SK-N-SH (cell line): ENCODE data around the gene BTNL8. TPM values are rescaled to one million over a fixed set of nuclear protein-coding genes. Genes with fewer than 3 reads are reported as not detected.

Experiments used
- CTCF ChIA-PET: fragments of 300-600, 350-600 bp; formaldehyde crosslinking; extraction: SDS; loops from one replicate; lab custom pipeline; 2021; lab: Yijun Ruan, JAX
- POLR2A ChIA-PET: fragments of 350-600 bp; sonication (Branson Sonifier 250); formaldehyde crosslinking; extraction: SDS; loops from one replicate; lab custom pipeline; 2020; ENCODE audit warnings: antibody characterized with exemption, inconsistent platforms; lab: Yijun Ruan, JAX
- DNase-seq: peaks from one replicate; pipeline ENCODE4 v3.0.0; 2012
- H2AFZ ChIP-seq: fragments of 200-600 bp; sonication (generic); 2 replicates; pipeline ENCODE4 v1.8.1; 2016; ENCODE audit warnings: antibody characterized with exemption, mild to moderate bottlenecking, low read depth
- H3F3A ChIP-seq: fragments of 200-600 bp; sonication (generic); replicated peaks from 2 replicates; pipeline ENCODE3; 2016; ENCODE audit warnings: antibody characterized with exemption, mild to moderate bottlenecking; ENCODE audit not compliant: insufficient read depth
- H3K27ac ChIP-seq, 2 experiments: fragments of 200-500 bp in 1 of 2; fragments of 200-600 bp in 1 of 2; sonication (Bioruptor generic) in 1 of 2; sonication (generic), shearing (Covaris generic) in 1 of 2; 2 replicates each; pipeline versions ENCODE4 v1.5.1 to v1.6.1; 2014 to 2016; ENCODE audit warnings: low read depth in 2 of 2, inconsistent platforms in 1 of 2, low read length in 1 of 2, mild to moderate bottlenecking in 1 of 2, mixed read lengths in 1 of 2
- H3K27me3 ChIP-seq: fragments of 200-600 bp; sonication (generic), shearing (Covaris generic); 2 replicates; pipeline ENCODE4 v1.6.1; 2016; ENCODE audit warnings: mixed run types; ENCODE audit not compliant: insufficient read depth
- H3K36me3 ChIP-seq, 2 experiments: fragments of 200-500 bp in 1 of 2; fragments of 200-600 bp in 1 of 2; sonication (Bioruptor generic) in 1 of 2; sonication (generic) in 1 of 2; replicated peaks in 1 of 2; 2 replicates each; pipeline versions ENCODE3 to v1.5.1; 2014 to 2016; ENCODE audit warnings: low read length in 1 of 2, mild to moderate bottlenecking in 1 of 2; ENCODE audit not compliant: insufficient read depth in 2 of 2, control insufficient read depth in 1 of 2
- H3K4me1 ChIP-seq, 2 experiments: fragments of 200-500 bp in 1 of 2; fragments of 200-600 bp in 1 of 2; sonication (Bioruptor generic) in 1 of 2; sonication (generic), shearing (Covaris generic) in 1 of 2; 2 replicates each; pipeline versions ENCODE4 v1.5.1 to v1.6.1; 2014 to 2016; ENCODE audit warnings: low read depth in 1 of 2, low read length in 1 of 2, mixed run types in 1 of 2; ENCODE audit not compliant: insufficient read depth in 2 of 2, control insufficient read depth in 1 of 2
- H3K4me2 ChIP-seq: fragments of 200-600 bp; sonication (generic), shearing (Covaris generic); 2 replicates; pipeline ENCODE4 v1.6.1; 2017; ENCODE audit warnings: mixed run types
- H3K4me3 ChIP-seq, 2 experiments: fragments of 200-500 bp in 1 of 2; fragments of 200-600 bp in 1 of 2; sonication (Bioruptor generic) in 1 of 2; sonication (generic), shearing (Covaris generic) in 1 of 2; 2 replicates each; pipeline versions ENCODE4 v1.5.1 to v1.8.1; 2014 to 2016; ENCODE audit warnings: low read depth in 2 of 2, inconsistent platforms in 1 of 2, low read length in 1 of 2, mild to moderate bottlenecking in 1 of 2, mixed read lengths in 1 of 2, moderate library complexity in 1 of 2
- H3K79me2 ChIP-seq: fragments of 200-600 bp; sonication (generic); 2 replicates; pipeline ENCODE4 v1.8.1; 2017; ENCODE audit warnings: mild to moderate bottlenecking; ENCODE audit not compliant: insufficient read depth
- H3K9ac ChIP-seq: fragments of 200-600 bp; sonication (generic); 2 replicates; pipeline ENCODE4 v1.6.1; 2017; ENCODE audit warnings: mixed run types
- H3K9me2 ChIP-seq: fragments of 200-600 bp; sonication (generic); 2 replicates; pipeline ENCODE4 v1.6.1; 2017; ENCODE audit warnings: mixed run types
- H3K9me3 ChIP-seq: fragments of 200-600 bp; sonication (generic); 2 replicates; pipeline ENCODE4 v1.6.1; 2017; ENCODE audit warnings: mixed run types, mild to moderate bottlenecking, moderate library complexity
- H4K20me1 ChIP-seq: fragments of 200-600 bp; sonication (generic); 2 replicates; pipeline ENCODE4 v1.6.1; 2017; ENCODE audit warnings: mild to moderate bottlenecking, mixed run types; ENCODE audit not compliant: insufficient read depth
- CHD2 ChIP-seq: fragments of 150-350 bp; IDR thresholded peaks from 2 replicates; pipeline ENCODE4 v1.6.1; 2018; ENCODE audit warnings: low read length; ENCODE audit not compliant: partially characterized antibody
- ELF1 ChIP-seq: IDR thresholded peaks from 2 replicates; pipeline ENCODE4 v1.4.0; 2012
- EP300 ChIP-seq, 2 experiments: IDR thresholded peaks; 2 replicates each; pipeline versions ENCODE4 v1.4.0 to v1.6.1; 2012; ENCODE audit warnings: borderline replicate concordance in 1 of 2, low read depth in 1 of 2, low read length in 1 of 2
- EZH2phosphoT487 ChIP-seq: fragments of 200-600 bp; sonication (generic); IDR thresholded peaks from 2 replicates; pipeline ENCODE4 v1.6.1; 2017; ENCODE audit warnings: low read depth, mixed run types, mild to moderate bottlenecking, antibody characterized with exemption, moderate library complexity, borderline replicate concordance
- FOSL2 ChIP-seq: IDR thresholded peaks from 2 replicates; pipeline ENCODE4 v1.4.0; 2012; ENCODE audit warnings: low read depth, mild to moderate bottlenecking, moderate library complexity, borderline replicate concordance
- FOXJ3 ChIP-seq: sonication (generic); formaldehyde crosslinking; IDR thresholded peaks from 2 replicates; pipeline ENCODE4 v1.5.1; 2020; ENCODE audit warnings: mild to moderate bottlenecking, missing genetic modification reagents
- FOXM1 ChIP-seq: IDR thresholded peaks from 2 replicates; pipeline ENCODE4 v1.4.0; 2012; ENCODE audit warnings: low read depth, mild to moderate bottlenecking
- GABPA ChIP-seq: IDR thresholded peaks from 2 replicates; pipeline ENCODE4 v1.4.0; 2012; ENCODE audit warnings: low read depth, mild to moderate bottlenecking
- GATA2 ChIP-seq: sonication (generic); formaldehyde crosslinking; IDR thresholded peaks from 2 replicates; pipeline ENCODE4 v1.5.0; 2020; ENCODE audit warnings: mild to moderate bottlenecking, missing genetic modification reagents
- JUND ChIP-seq: IDR thresholded peaks from 2 replicates; pipeline ENCODE4 v1.4.0; 2012
- MEF2A ChIP-seq: IDR thresholded peaks from 2 replicates; pipeline ENCODE4 v1.4.0; 2012; ENCODE audit warnings: low read depth, borderline replicate concordance
- NFIC ChIP-seq: IDR thresholded peaks from 2 replicates; pipeline ENCODE4 v1.4.0; 2012; ENCODE audit warnings: borderline replicate concordance
- POLR2AphosphoS5 ChIP-seq: IDR thresholded peaks from 2 replicates; pipeline ENCODE4 v1.6.1; 2012; ENCODE audit warnings: low read depth, low read length
- RAD21 ChIP-seq: IDR thresholded peaks from 2 replicates; pipeline ENCODE4 v1.6.1; 2012; ENCODE audit warnings: mild to moderate bottlenecking, low read length
- RCOR1 ChIP-seq: fragments of 150-350 bp; IDR thresholded peaks from 2 replicates; pipeline ENCODE4 v1.6.1; 2017; ENCODE audit warnings: antibody characterized with exemption, low read length
- RFX5 ChIP-seq: IDR thresholded peaks from 2 replicates; pipeline ENCODE4 v1.6.1; 2012; ENCODE audit warnings: mild to moderate bottlenecking, improper control_type of control experiment, low read length
- RXRA ChIP-seq: IDR thresholded peaks from 2 replicates; pipeline ENCODE4 v1.4.0; 2012; ENCODE audit warnings: low read depth, mild to moderate bottlenecking, borderline replicate concordance
- SIN3A ChIP-seq: IDR thresholded peaks from 2 replicates; pipeline ENCODE4 v1.6.1; 2012; ENCODE audit warnings: low read depth, mild to moderate bottlenecking, low read length, moderate library complexity, borderline replicate concordance
- SMC3 ChIP-seq: IDR thresholded peaks from 2 replicates; pipeline ENCODE4 v1.6.1; 2012; ENCODE audit warnings: low read depth, low read length, improper control_type of control experiment
- TAF1 ChIP-seq: IDR thresholded peaks from 2 replicates; pipeline ENCODE4 v1.6.1; 2012; ENCODE audit warnings: low read depth, mild to moderate bottlenecking, low read length, moderate library complexity, borderline replicate concordance
- TCF12 ChIP-seq: IDR thresholded peaks from 2 replicates; pipeline ENCODE4 v1.4.0; 2012
- TEAD4 ChIP-seq: IDR thresholded peaks from 2 replicates; pipeline ENCODE4 v1.4.0; 2012; ENCODE audit warnings: mild to moderate bottlenecking, borderline replicate concordance; ENCODE audit not compliant: insufficient read depth
- WGBS: methylation state at CpG from one replicate; pipeline ENCODE4 v1.1.6; 2017; ENCODE audit warnings: low lambda C conversion rate; 5-methylcytosine and 5-hydroxymethylcytosine counted together
- polyA plus RNA-seq, 3 experiments: library from polyadenylated mRNA; depleted of rRNA; stranded (reverse); fragments of >200 nt; gene quantifications; 2 replicates each; pipeline ENCODE4 v1.2.3, GENCODE V29; 2012
- TF ChIP-seq, protein P1 (sequence below): IDR thresholded peaks from 2 replicates; pipeline ENCODE4 v1.6.1; 2012; ENCODE audit warnings: mild to moderate bottlenecking, low read depth, low read length, moderate library complexity

Gene BTNL8
- polyA plus RNA-seq, 1 of the 3 experiments (the other 2 are of a cell fraction) = not detected

GRCh38 chr5:180932660-180933059 lies 33.7 kb downstream of the BTNL8 start:
- Histone ChIP-seq H3F3A (no peaks in the 10 kb centered on the region), H3K4me3 (no peak overlapping the region), H3K9me2 (no peaks in the 10 kb centered on the region), H3K27me3 (no peaks in the 10 kb centered on the region), H3K36me3 (no peaks in the 10 kb centered on the region), H3K79me2 (no peaks in the 10 kb centered on the region), H4K20me1 (no peaks in the 10 kb centered on the region), H3K4me1 (no peaks in the 10 kb centered on the region), H3K9me3 (no peaks in the 10 kb centered on the region), H2AFZ (no peak overlapping the region), H3K27ac (no peak overlapping the region), H3K9ac (no peak overlapping the region), H3K4me2 (no peak overlapping the region)
- no peak for TF ChIP-seq FOXM1
- no peak for TF ChIP-seq RAD21
- no peak for TF ChIP-seq TAF1
- no peak for TF ChIP-seq RFX5
- no peak for TF ChIP-seq EZH2phosphoT487
- no peak for TF ChIP-seq FOXJ3
- no peak for TF ChIP-seq SMC3
- no peak for TF ChIP-seq FOSL2
- no peak for TF ChIP-seq MEF2A
- TF ChIP-seq GATA2 = no peak
- no peak for TF ChIP-seq NFIC
- TF ChIP-seq RCOR1 = no peak
- no peak for TF ChIP-seq GABPA
- no peak for TF ChIP-seq EP300 (IDR thresholded peaks at IDR 0.05; ENCODE audit: borderline replicate concordance in 1 of 2, low read depth in 1 of 2, low read length in 1 of 2)
- TF ChIP-seq ELF1 = no peak
- TF ChIP-seq, protein P1, sequence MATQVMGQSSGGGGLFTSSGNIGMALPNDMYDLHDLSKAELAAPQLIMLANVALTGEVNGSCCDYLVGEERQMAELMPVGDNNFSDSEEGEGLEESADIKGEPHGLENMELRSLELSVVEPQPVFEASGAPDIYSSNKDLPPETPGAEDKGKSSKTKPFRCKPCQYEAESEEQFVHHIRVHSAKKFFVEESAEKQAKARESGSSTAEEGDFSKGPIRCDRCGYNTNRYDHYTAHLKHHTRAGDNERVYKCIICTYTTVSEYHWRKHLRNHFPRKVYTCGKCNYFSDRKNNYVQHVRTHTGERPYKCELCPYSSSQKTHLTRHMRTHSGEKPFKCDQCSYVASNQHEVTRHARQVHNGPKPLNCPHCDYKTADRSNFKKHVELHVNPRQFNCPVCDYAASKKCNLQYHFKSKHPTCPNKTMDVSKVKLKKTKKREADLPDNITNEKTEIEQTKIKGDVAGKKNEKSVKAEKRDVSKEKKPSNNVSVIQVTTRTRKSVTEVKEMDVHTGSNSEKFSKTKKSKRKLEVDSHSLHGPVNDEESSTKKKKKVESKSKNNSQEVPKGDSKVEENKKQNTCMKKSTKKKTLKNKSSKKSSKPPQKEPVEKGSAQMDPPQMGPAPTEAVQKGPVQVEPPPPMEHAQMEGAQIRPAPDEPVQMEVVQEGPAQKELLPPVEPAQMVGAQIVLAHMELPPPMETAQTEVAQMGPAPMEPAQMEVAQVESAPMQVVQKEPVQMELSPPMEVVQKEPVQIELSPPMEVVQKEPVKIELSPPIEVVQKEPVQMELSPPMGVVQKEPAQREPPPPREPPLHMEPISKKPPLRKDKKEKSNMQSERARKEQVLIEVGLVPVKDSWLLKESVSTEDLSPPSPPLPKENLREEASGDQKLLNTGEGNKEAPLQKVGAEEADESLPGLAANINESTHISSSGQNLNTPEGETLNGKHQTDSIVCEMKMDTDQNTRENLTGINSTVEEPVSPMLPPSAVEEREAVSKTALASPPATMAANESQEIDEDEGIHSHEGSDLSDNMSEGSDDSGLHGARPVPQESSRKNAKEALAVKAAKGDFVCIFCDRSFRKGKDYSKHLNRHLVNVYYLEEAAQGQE = no peak
- TF ChIP-seq RXRA = no peak
- TF ChIP-seq JUND = no peak
- no peak for TF ChIP-seq SIN3A
- ChIA-PET CTCF (no interaction called here), POLR2A (no interaction called here)
- DNase-seq = no peak

- no peak overlapping the region for H3K4me3 ChIP-seq
- no peak overlapping the region for H3K9ac ChIP-seq
- no peak overlapping the region for H3K4me2 ChIP-seq
- no peak overlapping the region for H3K27ac ChIP-seq
- ChIA-PET POLR2A (no interaction called here), CTCF (no interaction called here)
- 6% methylated on average over 4 of the region's 4 CpGs for WGBS
- H3K9me3 ChIP-seq = no peaks in the 10 kb centered on the region
- DNase-seq = no peak
- H3K9me2 ChIP-seq = no peaks in the 10 kb centered on the region
- no peaks in the 10 kb centered on the region for H3K79me2 ChIP-seq
- H3F3A ChIP-seq = no peaks in the 10 kb centered on the region
- H2AFZ ChIP-seq = no peak overlapping the region
- H4K20me1 ChIP-seq = no peaks in the 10 kb centered on the region
- no peaks in the 10 kb centered on the region for H3K36me3 ChIP-seq
- H3K4me1 ChIP-seq = no peaks in the 10 kb centered on the region
- H3K27me3 ChIP-seq = no peaks in the 10 kb centered on the region
- TF ChIP-seq FOSL2 (no peak), CHD2 (no peak), TCF12 (no peak), TAF1 (no peak), FOXJ3 (no peak), EZH2phosphoT487 (no peak), POLR2AphosphoS5 (no peak), TEAD4 (no peak), SMC3 (no peak)
- TF ChIP-seq, protein P1 = no peak
Observed at GRCh38 chr5:180935203-180935602, 36.2 kb downstream of the BTNL8 start.
